IMR-90 (cell line): ENCODE data around the gene HIPK1. TPM values are rescaled to one million over a fixed set of nuclear protein-coding genes. Genes with fewer than 3 reads are reported as not detected.
A peak's percentile ranks its signal among the peaks of the same experiment; 100 is the strongest.

Experiments used
- ATAC-seq: fragments of 200-7000 bp; cut with Tn5 transposase; 2 replicates; pipeline ENCODE4 v1.9.1; 2020; ENCODE audit warnings: low read depth, mild to moderate bottlenecking, moderate library complexity
- BruUV-seq: library from RNA; stranded (reverse); fragments of 400-500 nt; replicated peaks from 2 replicates; lab custom pipeline; 2021; lab: Mats Ljungman, UMichigan
- CTCF ChIA-PET: fragments of 300-600 bp; formaldehyde crosslinking; extraction: SDS; loops from one replicate; lab custom pipeline; 2021; ENCODE audit warnings: antibody characterized with exemption; lab: Yijun Ruan, JAX
- POLR2A ChIA-PET: fragments of 300-600 bp; sonication (Branson Sonifier 250); formaldehyde crosslinking; loops from one replicate; lab custom pipeline; 2022; ENCODE audit warnings: antibody characterized with exemption; ENCODE audit not compliant: unreplicated experiment; lab: Charles Lee
- DNase-seq: peaks from one replicate; pipeline ENCODE4 v3.0.0; 2013
- H2AFZ ChIP-seq: replicated peaks from 2 replicates; pipeline ENCODE3; 2013; ENCODE audit warnings: low read length, mild to moderate bottlenecking; ENCODE audit not compliant: poor library complexity
- H2AK5ac ChIP-seq: 2 replicates; pipeline ENCODE4 v1.6.1; 2013; ENCODE audit warnings: low read depth, low read length, inconsistent platforms
- H2AK9ac ChIP-seq: replicated peaks from 2 replicates; pipeline ENCODE3; 2013; ENCODE audit warnings: mild to moderate bottlenecking, low read depth, low read length, moderate library complexity; ENCODE audit not compliant: poor library complexity
- H2BK120ac ChIP-seq: 2 replicates; pipeline ENCODE4 v1.6.1; 2013; ENCODE audit warnings: low read depth, low read length, inconsistent platforms
- H2BK15ac ChIP-seq: 3 replicates; pipeline ENCODE4 v1.6.1; 2013; ENCODE audit warnings: low read depth, low read length, inconsistent platforms
- H2BK20ac ChIP-seq: 2 replicates; pipeline ENCODE4 v1.6.1; 2013; ENCODE audit warnings: low read depth, mild to moderate bottlenecking, inconsistent platforms, low read length, moderate library complexity
- H2BK5ac ChIP-seq: 2 replicates; pipeline ENCODE4 v1.6.1; 2013; ENCODE audit warnings: mild to moderate bottlenecking, low read depth, low read length, inconsistent platforms; ENCODE audit not compliant: poor library complexity, severe bottlenecking
- H3K14ac ChIP-seq: replicated peaks from 2 replicates; pipeline ENCODE4 v1.6.1; 2013; ENCODE audit warnings: low read depth, low read length, inconsistent platforms
- H3K18ac ChIP-seq: 2 replicates; pipeline ENCODE4 v1.6.1; 2013; ENCODE audit warnings: low read depth, low read length, control low read depth
- H3K23ac ChIP-seq: 2 replicates; pipeline ENCODE4 v1.6.1; 2013; ENCODE audit warnings: low read depth, low read length, inconsistent platforms
- H3K27ac ChIP-seq: 2 replicates; pipeline ENCODE4 v1.5.1; 2013; ENCODE audit warnings: mild to moderate bottlenecking, control low read depth, low read length; ENCODE audit not compliant: insufficient read depth
- H3K27me3 ChIP-seq: 2 replicates; pipeline ENCODE4 v1.6.1; 2013; ENCODE audit warnings: low read length; ENCODE audit not compliant: control insufficient read depth, insufficient read depth
- H3K36me3 ChIP-seq: 2 replicates; pipeline ENCODE4 v1.6.1; 2013; ENCODE audit warnings: low read length, mixed read lengths; ENCODE audit not compliant: control insufficient read depth, insufficient read depth
- H3K4ac ChIP-seq: 2 replicates; pipeline ENCODE4 v1.6.1; 2013; ENCODE audit warnings: low read depth, low read length, inconsistent platforms
- H3K4me1 ChIP-seq: 2 replicates; pipeline ENCODE4 v1.6.1; 2013; ENCODE audit warnings: low read length, mixed read lengths; ENCODE audit not compliant: control insufficient read depth, insufficient read depth
- H3K4me2 ChIP-seq: 2 replicates; pipeline ENCODE4 v1.6.1; 2013; ENCODE audit warnings: low read depth, mild to moderate bottlenecking, control low read depth, low read length, moderate library complexity
- H3K4me3 ChIP-seq: 2 replicates; pipeline ENCODE4 v1.5.1; 2013; ENCODE audit warnings: low read depth, mild to moderate bottlenecking, control low read depth, low read length, moderate library complexity; ENCODE audit not compliant: insufficient read depth
- H3K56ac ChIP-seq: 2 replicates; pipeline ENCODE4 v1.6.1; 2013; ENCODE audit warnings: low read length, inconsistent platforms; ENCODE audit not compliant: insufficient read depth; ENCODE audit errors: extremely low read depth
- H3K79me1 ChIP-seq, 2 experiments: 2 replicates each; pipeline ENCODE4 v1.6.1; 2013; ENCODE audit warnings: low read length in 2 of 2, inconsistent platforms in 1 of 2, low read depth in 1 of 2
- H3K9ac ChIP-seq: 2 replicates; pipeline ENCODE4 v1.6.1; 2013; ENCODE audit warnings: low read depth, low read length, control low read depth
- H3K9me1 ChIP-seq: 2 replicates; pipeline ENCODE4 v1.6.1; 2013; ENCODE audit warnings: low read length, inconsistent platforms; ENCODE audit not compliant: insufficient read depth
- H3K9me3 ChIP-seq: 2 replicates; pipeline ENCODE4 v1.6.1; 2013; ENCODE audit warnings: low read length; ENCODE audit not compliant: control insufficient read depth, insufficient read depth
- H4K20me1 ChIP-seq: 2 replicates; pipeline ENCODE4 v1.6.1; 2013; ENCODE audit warnings: low read length, inconsistent platforms; ENCODE audit not compliant: insufficient read depth
- H4K5ac ChIP-seq: 2 replicates; pipeline ENCODE4 v1.6.1; 2013; ENCODE audit warnings: mild to moderate bottlenecking, low read depth, low read length, control low read depth
- H4K8ac ChIP-seq, 2 experiments: 2 replicates each; pipeline ENCODE4 v1.6.1; 2013; ENCODE audit warnings: low read depth in 2 of 2, low read length in 2 of 2, control low read depth in 1 of 2, inconsistent platforms in 1 of 2
- H4K91ac ChIP-seq: 2 replicates; pipeline ENCODE4 v1.6.1; 2013; ENCODE audit warnings: low read depth, low read length, inconsistent platforms; ENCODE audit not compliant: insufficient read depth
- BHLHE40 ChIP-seq: fragments of 150-350 bp; IDR thresholded peaks from 2 replicates; pipeline ENCODE4 v1.6.1; 2016; ENCODE audit warnings: mild to moderate bottlenecking, low read depth, low read length
- CEBPB ChIP-seq: IDR thresholded peaks from 2 replicates; pipeline ENCODE4 v1.6.1; 2012; ENCODE audit warnings: low read depth, low read length, improper control_type of control experiment
- FOS ChIP-seq: fragments of 150-350 bp; IDR thresholded peaks from 2 replicates; pipeline ENCODE4 v1.6.1; 2016; ENCODE audit warnings: low read depth, low read length
- MXI1 ChIP-seq: IDR thresholded peaks from 2 replicates; pipeline ENCODE4 v1.6.1; 2012; ENCODE audit warnings: low read depth, mild to moderate bottlenecking, low read length, moderate library complexity, borderline replicate concordance
- POLR2A ChIP-seq: IDR thresholded peaks from 2 replicates; pipeline ENCODE4 v1.6.1; 2012; ENCODE audit warnings: mild to moderate bottlenecking, low read depth, low read length
- RAD21 ChIP-seq: IDR thresholded peaks from 2 replicates; pipeline ENCODE4 v1.6.1; 2012; ENCODE audit warnings: low read length, improper control_type of control experiment
- RFX5 ChIP-seq: IDR thresholded peaks from 2 replicates; pipeline ENCODE4 v1.8.0; 2012; ENCODE audit warnings: low read depth, mild to moderate bottlenecking, low read length, moderate library complexity
- WGBS, 2 experiments: methylation state at CpG; one replicate each; pipeline versions ENCODE4 v1.1.5 to v1.1.7; 2013; ENCODE audit warnings: missing lambda C conversion rate in 2 of 2; ENCODE audit not compliant: insufficient read length in 1 of 2; ENCODE audit errors: extremely low coverage in 2 of 2; 5-methylcytosine and 5-hydroxymethylcytosine counted together
- dilution Hi-C: fragments of 300-500 bp; cut with HindIII; formaldehyde crosslinking; loops from one replicate; pipeline ENCODE4 v1.14.3; 2018; ENCODE audit warnings: low sequenced_read_pairs; ENCODE audit not compliant: unreplicated experiment
- in situ Hi-C: fragments of 300-500 bp; cut with MboI; formaldehyde crosslinking; loops from 3 replicates; pipeline ENCODE4 v1.14.3; 2019; ENCODE audit warnings: low sequenced_read_pairs, inconsistent platforms, mixed read lengths
- intact Hi-C: fragments of 100-400 bp; cut with micrococcal nuclease; formaldehyde crosslinking; loops from 2 replicates; pipeline ENCODE4 v1.10.0; 2022
- polyA plus RNA-seq, 3 experiments: library from polyadenylated mRNA; depleted of rRNA; stranded (reverse); fragments of >200 nt; gene quantifications; 2 replicates each; pipeline ENCODE4 v1.2.3, GENCODE V29; 2012; ENCODE audit warnings: low replicate concordance in 1 of 3
- total RNA-seq: library from RNA; depleted of rRNA; stranded (reverse); fragments of >200 nt; gene quantifications from 2 replicates; pipeline ENCODE4 v1.2.3, GENCODE V29; 2012
- TF ChIP-seq, protein P1 (sequence below): fragments of 150-350 bp; IDR thresholded peaks from 2 replicates; pipeline ENCODE4 v1.6.1; 2017; ENCODE audit warnings: mild to moderate bottlenecking, antibody characterized with exemption, low read length, low read depth
- TF ChIP-seq, protein P2 (sequence below): fragments of 150-350 bp; IDR thresholded peaks from 2 replicates; pipeline ENCODE4 v1.6.1; 2016; ENCODE audit warnings: low read depth, mild to moderate bottlenecking, low read length, moderate library complexity, borderline replicate concordance

The HIPK1 gene
- total and polyA plus RNA-seq, 2 of the 4 experiments (the other 2 are of a cell fraction), result 15.3 to 33.9 TPM

DNA sequence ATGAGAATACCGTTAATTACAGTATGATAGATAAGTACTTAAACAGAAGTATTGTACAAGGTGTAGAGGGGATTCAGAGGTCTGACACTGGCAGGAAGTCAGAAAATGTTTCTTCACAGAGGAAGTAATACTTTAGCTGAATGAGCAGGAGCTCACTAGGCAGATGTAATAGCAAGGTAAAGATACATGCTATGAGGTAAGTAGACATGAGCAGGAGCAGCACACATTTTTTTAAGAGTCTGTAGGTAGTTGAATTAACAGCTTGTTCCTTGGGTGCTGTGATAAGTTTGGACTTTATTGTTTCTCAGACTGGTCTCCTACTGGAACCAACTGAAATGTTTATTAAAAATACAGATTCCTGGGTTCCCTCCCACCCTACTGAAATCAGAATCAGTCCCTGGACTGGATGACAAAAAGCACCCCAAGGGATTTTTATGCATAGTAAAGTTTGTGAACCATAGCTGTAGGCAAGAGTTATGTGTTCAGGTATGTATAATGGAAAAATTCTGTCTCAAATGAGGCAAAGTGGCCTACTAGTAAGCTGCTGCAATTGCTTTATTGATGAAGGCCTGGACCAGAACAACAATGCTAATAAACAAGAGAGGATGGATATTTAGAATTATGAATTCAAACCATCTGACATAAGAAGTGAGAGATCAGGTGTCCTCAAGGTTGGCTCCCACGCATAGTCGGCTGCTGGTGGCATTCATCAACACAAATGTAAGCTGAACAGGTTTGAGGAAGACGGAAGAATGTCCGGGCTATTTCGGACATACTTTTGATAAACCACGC is 25.4 kb upstream of the HIPK1 start (continued):
- TF ChIP-seq MXI1, result no peak
- no peak for TF ChIP-seq FOS

DNA sequence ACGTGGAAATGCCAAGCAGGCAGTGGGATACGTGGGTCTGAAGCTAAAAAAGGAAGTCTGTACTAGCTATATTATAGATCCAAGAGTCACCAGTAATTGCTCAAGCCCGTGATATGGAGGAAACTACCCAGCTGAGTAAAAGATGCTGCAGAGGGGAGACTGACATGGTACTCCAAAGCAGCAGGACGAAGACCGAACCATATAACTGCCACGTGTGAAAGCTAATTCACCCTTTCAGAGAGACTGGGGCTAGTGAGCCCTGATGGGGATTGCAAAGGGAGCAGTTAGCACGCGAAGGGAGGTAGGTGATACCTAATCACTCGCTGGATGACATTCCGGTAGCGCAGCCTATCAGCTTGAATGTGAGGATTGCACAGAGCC is 24.8 kb upstream of the HIPK1 start:
- Histone ChIP-seq H3K27me3 (no peaks in the 10 kb centered on the region), H3K56ac (peak overlapping the region; percentile 85), H3K4me1 (no peaks in the 10 kb centered on the region), H4K5ac (peak overlapping the region; percentile 79), H2BK120ac (peak overlapping the region; percentile 43), H3K14ac (peak overlapping the region; percentile 75), H3K18ac (peak overlapping the region; percentile 71), H2BK20ac (peak overlapping the region; percentile 2; the same call in 1 of the 2 replicates), H2BK5ac (peak overlapping the region; percentile 63), H4K20me1 (no peaks in the 10 kb centered on the region), H2BK15ac (peak overlapping the region; percentile 45; the same call in 2 of the 3 replicates), H3K4me2 (peak overlapping the region; percentile 88), H2AK9ac (peak overlapping the region; percentile 82), H3K23ac (peak overlapping the region; percentile 87), H3K9ac (peak overlapping the region; percentile 86), H4K91ac (peak overlapping the region; percentile 59), H2AK5ac (peak overlapping the region; percentile 53), H3K36me3 (peaks cover 9% of the 10 kb centered on the region), H4K8ac (peak overlapping the region; percentile 68 to 81), H3K9me1 (peaks cover 3% of the 10 kb centered on the region), H3K27ac (peak overlapping the region; percentile 83), H2AFZ (peak overlapping the region; percentile 91), H3K79me1 (peaks cover 29 to 50% of the 10 kb centered on the region in 2 experiments), H3K4me3 (peak overlapping the region; percentile 58), H3K4ac (peak overlapping the region; percentile 71), H3K9me3 (no peaks in the 10 kb centered on the region)
- TF ChIP-seq POLR2A (no peak), CEBPB (peak; percentile 24; the same call in 1 of the 2 replicates), RFX5 (no peak), BHLHE40 (no peak), RAD21 (no peak)
- TF ChIP-seq, protein P1, sequence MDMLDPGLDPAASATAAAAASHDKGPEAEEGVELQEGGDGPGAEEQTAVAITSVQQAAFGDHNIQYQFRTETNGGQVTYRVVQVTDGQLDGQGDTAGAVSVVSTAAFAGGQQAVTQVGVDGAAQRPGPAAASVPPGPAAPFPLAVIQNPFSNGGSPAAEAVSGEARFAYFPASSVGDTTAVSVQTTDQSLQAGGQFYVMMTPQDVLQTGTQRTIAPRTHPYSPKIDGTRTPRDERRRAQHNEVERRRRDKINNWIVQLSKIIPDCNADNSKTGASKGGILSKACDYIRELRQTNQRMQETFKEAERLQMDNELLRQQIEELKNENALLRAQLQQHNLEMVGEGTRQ, result no peak
- TF ChIP-seq, protein P2, sequence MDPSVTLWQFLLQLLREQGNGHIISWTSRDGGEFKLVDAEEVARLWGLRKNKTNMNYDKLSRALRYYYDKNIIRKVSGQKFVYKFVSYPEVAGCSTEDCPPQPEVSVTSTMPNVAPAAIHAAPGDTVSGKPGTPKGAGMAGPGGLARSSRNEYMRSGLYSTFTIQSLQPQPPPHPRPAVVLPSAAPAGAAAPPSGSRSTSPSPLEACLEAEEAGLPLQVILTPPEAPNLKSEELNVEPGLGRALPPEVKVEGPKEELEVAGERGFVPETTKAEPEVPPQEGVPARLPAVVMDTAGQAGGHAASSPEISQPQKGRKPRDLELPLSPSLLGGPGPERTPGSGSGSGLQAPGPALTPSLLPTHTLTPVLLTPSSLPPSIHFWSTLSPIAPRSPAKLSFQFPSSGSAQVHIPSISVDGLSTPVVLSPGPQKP, result no peak
- intact Hi-C loops, result loop anchor here (1.0 to 10.0 kb wide), 3 partner anchors 92 to 509 kb away; partner anchors contain the start of genes MAGI3, PHTF1 and RSBN1
- POLR2A ChIA-PET, result interaction anchor here (0.6 to 2.3 kb wide), 3 partner anchors 9 to 161 kb away, joined by 4 to 9 read pairs (median 6); partner anchors contain the start of gene HIPK1
- in situ Hi-C loops, result loop anchor here (5.0 to 25.0 kb wide), 2 partner anchors 67 to 767 kb away; no protein-coding TSS in a partner anchor
- DNase-seq (no peak), ATAC-seq (no peak)
- no CpG with 5 or more reads among the region's 11 CpGs for WGBS, 2 experiments
- CTCF ChIA-PET, result no interaction called here
- BruUV-seq, result TSS peak; percentile 64
- dilution Hi-C loops, result no loop called here
